IMR-90 (cell line): ENCODE results near the gene DNM3. TPM values are rescaled to one million over a fixed set of nuclear protein-coding genes. Genes with fewer than 3 reads are reported as not detected.

Experiments used
- ATAC-seq: fragments of 200-7000 bp; cut with Tn5 transposase; 2 replicates; pipeline ENCODE4 v1.9.1; 2020; ENCODE audit warnings: low read depth, mild to moderate bottlenecking, moderate library complexity
- BruUV-seq: library from RNA; stranded (reverse); fragments of 400-500 nt; replicated peaks from 2 replicates; lab custom pipeline; 2021; lab: Mats Ljungman, UMichigan
- CTCF ChIA-PET: fragments of 300-600 bp; formaldehyde crosslinking; extraction: SDS; loops from one replicate; lab custom pipeline; 2021; ENCODE audit warnings: antibody characterized with exemption; lab: Yijun Ruan, JAX
- POLR2A ChIA-PET: fragments of 300-600 bp; sonication (Branson Sonifier 250); formaldehyde crosslinking; loops from one replicate; lab custom pipeline; 2022; ENCODE audit warnings: antibody characterized with exemption; ENCODE audit not compliant: unreplicated experiment; lab: Charles Lee
- DNase-seq: peaks from one replicate; pipeline ENCODE4 v3.0.0; 2013
- H2AFZ ChIP-seq: replicated peaks from 2 replicates; pipeline ENCODE3; 2013; ENCODE audit warnings: low read length, mild to moderate bottlenecking; ENCODE audit not compliant: poor library complexity
- H2AK5ac ChIP-seq: 2 replicates; pipeline ENCODE4 v1.6.1; 2013; ENCODE audit warnings: low read depth, low read length, inconsistent platforms
- H2AK9ac ChIP-seq: replicated peaks from 2 replicates; pipeline ENCODE3; 2013; ENCODE audit warnings: mild to moderate bottlenecking, low read depth, low read length, moderate library complexity; ENCODE audit not compliant: poor library complexity
- H2BK120ac ChIP-seq: 2 replicates; pipeline ENCODE4 v1.6.1; 2013; ENCODE audit warnings: low read depth, low read length, inconsistent platforms
- H2BK15ac ChIP-seq: 3 replicates; pipeline ENCODE4 v1.6.1; 2013; ENCODE audit warnings: low read depth, low read length, inconsistent platforms
- H2BK20ac ChIP-seq: 2 replicates; pipeline ENCODE4 v1.6.1; 2013; ENCODE audit warnings: low read depth, mild to moderate bottlenecking, inconsistent platforms, low read length, moderate library complexity
- H2BK5ac ChIP-seq: 2 replicates; pipeline ENCODE4 v1.6.1; 2013; ENCODE audit warnings: mild to moderate bottlenecking, low read depth, low read length, inconsistent platforms; ENCODE audit not compliant: poor library complexity, severe bottlenecking
- H3K14ac ChIP-seq: replicated peaks from 2 replicates; pipeline ENCODE4 v1.6.1; 2013; ENCODE audit warnings: low read depth, low read length, inconsistent platforms
- H3K18ac ChIP-seq: 2 replicates; pipeline ENCODE4 v1.6.1; 2013; ENCODE audit warnings: low read depth, low read length, control low read depth
- H3K23ac ChIP-seq: 2 replicates; pipeline ENCODE4 v1.6.1; 2013; ENCODE audit warnings: low read depth, low read length, inconsistent platforms
- H3K27ac ChIP-seq: 2 replicates; pipeline ENCODE4 v1.5.1; 2013; ENCODE audit warnings: mild to moderate bottlenecking, control low read depth, low read length; ENCODE audit not compliant: insufficient read depth
- H3K27me3 ChIP-seq: 2 replicates; pipeline ENCODE4 v1.6.1; 2013; ENCODE audit warnings: low read length; ENCODE audit not compliant: control insufficient read depth, insufficient read depth
- H3K36me3 ChIP-seq: 2 replicates; pipeline ENCODE4 v1.6.1; 2013; ENCODE audit warnings: low read length, mixed read lengths; ENCODE audit not compliant: control insufficient read depth, insufficient read depth
- H3K4ac ChIP-seq: 2 replicates; pipeline ENCODE4 v1.6.1; 2013; ENCODE audit warnings: low read depth, low read length, inconsistent platforms
- H3K4me1 ChIP-seq: 2 replicates; pipeline ENCODE4 v1.6.1; 2013; ENCODE audit warnings: low read length, mixed read lengths; ENCODE audit not compliant: control insufficient read depth, insufficient read depth
- H3K4me2 ChIP-seq: 2 replicates; pipeline ENCODE4 v1.6.1; 2013; ENCODE audit warnings: low read depth, mild to moderate bottlenecking, control low read depth, low read length, moderate library complexity
- H3K4me3 ChIP-seq: 2 replicates; pipeline ENCODE4 v1.5.1; 2013; ENCODE audit warnings: low read depth, mild to moderate bottlenecking, control low read depth, low read length, moderate library complexity; ENCODE audit not compliant: insufficient read depth
- H3K56ac ChIP-seq: 2 replicates; pipeline ENCODE4 v1.6.1; 2013; ENCODE audit warnings: low read length, inconsistent platforms; ENCODE audit not compliant: insufficient read depth; ENCODE audit errors: extremely low read depth
- H3K79me1 ChIP-seq, 2 experiments: 2 replicates each; pipeline ENCODE4 v1.6.1; 2013; ENCODE audit warnings: low read length in 2 of 2, inconsistent platforms in 1 of 2, low read depth in 1 of 2
- H3K9ac ChIP-seq: 2 replicates; pipeline ENCODE4 v1.6.1; 2013; ENCODE audit warnings: low read depth, low read length, control low read depth
- H3K9me1 ChIP-seq: 2 replicates; pipeline ENCODE4 v1.6.1; 2013; ENCODE audit warnings: low read length, inconsistent platforms; ENCODE audit not compliant: insufficient read depth
- H3K9me3 ChIP-seq: 2 replicates; pipeline ENCODE4 v1.6.1; 2013; ENCODE audit warnings: low read length; ENCODE audit not compliant: control insufficient read depth, insufficient read depth
- H4K20me1 ChIP-seq: 2 replicates; pipeline ENCODE4 v1.6.1; 2013; ENCODE audit warnings: low read length, inconsistent platforms; ENCODE audit not compliant: insufficient read depth
- H4K5ac ChIP-seq: 2 replicates; pipeline ENCODE4 v1.6.1; 2013; ENCODE audit warnings: mild to moderate bottlenecking, low read depth, low read length, control low read depth
- H4K8ac ChIP-seq, 2 experiments: 2 replicates each; pipeline ENCODE4 v1.6.1; 2013; ENCODE audit warnings: low read depth in 2 of 2, low read length in 2 of 2, control low read depth in 1 of 2, inconsistent platforms in 1 of 2
- H4K91ac ChIP-seq: 2 replicates; pipeline ENCODE4 v1.6.1; 2013; ENCODE audit warnings: low read depth, low read length, inconsistent platforms; ENCODE audit not compliant: insufficient read depth
- BHLHE40 ChIP-seq: fragments of 150-350 bp; IDR thresholded peaks from 2 replicates; pipeline ENCODE4 v1.6.1; 2016; ENCODE audit warnings: mild to moderate bottlenecking, low read depth, low read length
- CEBPB ChIP-seq: IDR thresholded peaks from 2 replicates; pipeline ENCODE4 v1.6.1; 2012; ENCODE audit warnings: low read depth, low read length, improper control_type of control experiment
- MXI1 ChIP-seq: IDR thresholded peaks from 2 replicates; pipeline ENCODE4 v1.6.1; 2012; ENCODE audit warnings: low read depth, mild to moderate bottlenecking, low read length, moderate library complexity, borderline replicate concordance
- dilution Hi-C: fragments of 300-500 bp; cut with HindIII; formaldehyde crosslinking; loops from one replicate; pipeline ENCODE4 v1.14.3; 2018; ENCODE audit warnings: low sequenced_read_pairs; ENCODE audit not compliant: unreplicated experiment
- in situ Hi-C: fragments of 300-500 bp; cut with MboI; formaldehyde crosslinking; loops from 3 replicates; pipeline ENCODE4 v1.14.3; 2019; ENCODE audit warnings: low sequenced_read_pairs, inconsistent platforms, mixed read lengths
- intact Hi-C: fragments of 100-400 bp; cut with micrococcal nuclease; formaldehyde crosslinking; loops from 2 replicates; pipeline ENCODE4 v1.10.0; 2022
- polyA plus RNA-seq, 3 experiments: library from polyadenylated mRNA; depleted of rRNA; stranded (reverse); fragments of >200 nt; gene quantifications; 2 replicates each; pipeline ENCODE4 v1.2.3, GENCODE V29; 2012; ENCODE audit warnings: low replicate concordance in 1 of 3
- total RNA-seq: library from RNA; depleted of rRNA; stranded (reverse); fragments of >200 nt; gene quantifications from 2 replicates; pipeline ENCODE4 v1.2.3, GENCODE V29; 2012

DNM3 gene
- total and polyA plus RNA-seq, 2 of the 4 experiments (the other 2 are of a cell fraction) = 0.36 TPM

- ATAC-seq = no peak
- no peak overlapping the region for H2BK5ac ChIP-seq
- H3K4me1 ChIP-seq = no peaks in the 10 kb centered on the region
- no peaks in the 10 kb centered on the region for H3K79me1 ChIP-seq
- no peak overlapping the region for H4K91ac ChIP-seq
- H3K9ac ChIP-seq = no peak overlapping the region
- H3K36me3 ChIP-seq = no peaks in the 10 kb centered on the region
- intact Hi-C loops = no loop called here
- no peak overlapping the region for H3K4me2 ChIP-seq
- H2BK20ac ChIP-seq = no peak overlapping the region
- H3K14ac ChIP-seq = no peak overlapping the region
- H3K18ac ChIP-seq = no peak overlapping the region
- H2AK9ac ChIP-seq = no peak overlapping the region
- no peak overlapping the region for H3K4me3 ChIP-seq
- no TSS peak for BruUV-seq
- ChIA-PET POLR2A (no interaction called here), CTCF (no interaction called here)
- no peak overlapping the region for H2AK5ac ChIP-seq
- dilution Hi-C loops = no loop called here
- H3K27ac ChIP-seq = no peak overlapping the region
- peaks cover 2% of the 10 kb centered on the region; the same call in 1 of the 2 replicates for H3K27me3 ChIP-seq
- no peak overlapping the region for H2AFZ ChIP-seq
- H3K9me1 ChIP-seq = no peaks in the 10 kb centered on the region
- no peak overlapping the region for H4K8ac ChIP-seq
- H2BK15ac ChIP-seq = no peak overlapping the region
- no peak for DNase-seq
- H3K9me3 ChIP-seq = no peaks in the 10 kb centered on the region
- no peak overlapping the region for H2BK120ac ChIP-seq
- in situ Hi-C loops = no loop called here
- no peak overlapping the region for H4K5ac ChIP-seq
- H3K56ac ChIP-seq = no peak overlapping the region
- peak; percentile 5; the same call in 1 of the 2 replicates for TF ChIP-seq CEBPB
- no peak for TF ChIP-seq MXI1
- no peak for TF ChIP-seq BHLHE40
- H3K23ac ChIP-seq = no peak overlapping the region
- H3K4ac ChIP-seq = no peak overlapping the region
- H4K20me1 ChIP-seq = no peaks in the 10 kb centered on the region
These were observed 99.1 kb downstream of the DNM3 start for GRCh38 chr1:171940368-171940767.
